ENCODE results near the gene LMCD1.
"Not testable (repeated sequence)": the region's sequence is repeated elsewhere in the genome, so short reads cannot be mapped to it uniquely, and the experiment has no call there.

LMCD1 gene

GRCh38 chr3:8563146-8563545 lies 61.5 kb downstream of the LMCD1 start:
- DNase-seq: no peak

GRCh38 chr3:8563597-8563996 lies 62.0 kb downstream of the LMCD1 start:
- DNase-seq: no peak

GRCh38 chr3:8565376-8565775 lies 63.8 kb downstream of the LMCD1 start:
- DNase-seq: no peak

GRCh38 chr3:8567784-8568575 lies 66.4 kb downstream of the LMCD1 start:
- no peak for DNase-seq

- peak; percentile 6 for DNase-seq
Measured at GRCh38 chr3:8571256-8571655, 69.6 kb downstream of the LMCD1 start.

GRCh38 chr3:8573342-8573926 lies 71.8 kb downstream of the LMCD1 start:
- no peak for DNase-seq

- DNase-seq: no peak
Measured at GRCh38 chr3:8574040-8574669, 72.5 kb downstream of the LMCD1 start.

GRCh38 chr3:8574670-8575322 lies 73.2 kb downstream of the LMCD1 start:
- no peak for DNase-seq

GRCh38 chr3:8575364-8576104 lies 73.9 kb downstream of the LMCD1 start:
- no peak for DNase-seq

- no peak for DNase-seq
Measured at GRCh38 chr3:8576436-8576835, 74.8 kb downstream of the LMCD1 start.

- DNase-seq: no peak
Measured at GRCh38 chr3:8576841-8577571, 75.4 kb downstream of the LMCD1 start.

GRCh38 chr3:8578282-8578681 lies 76.7 kb downstream of the LMCD1 start:
- DNase-seq: no peak

GRCh38 chr3:8579096-8579495 lies 77.5 kb downstream of the LMCD1 start:
- DNase-seq: no peak

GRCh38 chr3:8579943-8580342 lies 78.3 kb downstream of the LMCD1 start:
- DNase-seq: no peak

GRCh38 chr3:8580434-8580833 lies 78.8 kb downstream of the LMCD1 start:
- DNase-seq: not testable (repeated sequence)

GRCh38 chr3:8581373-8581772 lies 79.8 kb downstream of the LMCD1 start:
- no peak for DNase-seq

GRCh38 chr3:8581806-8582445 lies 80.3 kb downstream of the LMCD1 start:
- DNase-seq: no peak

- no peak for DNase-seq
Measured at GRCh38 chr3:8584661-8585060, 83.0 kb downstream of the LMCD1 start.

GRCh38 chr3:8589880-8590556 lies 88.4 kb downstream of the LMCD1 start:
- no peak for DNase-seq

- DNase-seq: no peak
Measured at GRCh38 chr3:8593021-8593827, 91.6 kb downstream of the LMCD1 start.
